H9 (cell line): ENCODE data around the gene KIF21A. TPM values are rescaled to one million over a fixed set of nuclear protein-coding genes. Genes with fewer than 3 reads are reported as not detected.

ENCODE experiments used
- DNase-seq: peaks from one replicate; pipeline ENCODE4 v3.0.0-alpha.2; 2017
- H2AFZ ChIP-seq: one replicate; pipeline ENCODE4 v1.6.1; 2013; ENCODE audit warnings: mild to moderate bottlenecking, low read length, control low read depth, moderate library complexity
- H2AK5ac ChIP-seq: 2 replicates; pipeline ENCODE4 v1.6.1; 2013; ENCODE audit warnings: low read length, control low read depth, mixed read lengths; ENCODE audit not compliant: insufficient read length
- H2BK120ac ChIP-seq: one replicate; pipeline ENCODE4 v1.6.1; 2013; ENCODE audit warnings: low read depth, mild to moderate bottlenecking, low read length, control low read depth, inconsistent platforms; ENCODE audit not compliant: poor library complexity, severe bottlenecking
- H2BK12ac ChIP-seq: 2 replicates; pipeline ENCODE4 v1.6.1; 2013; ENCODE audit warnings: low read length, control low read depth, mixed read lengths, low read depth; ENCODE audit not compliant: insufficient read length
- H2BK15ac ChIP-seq: 2 replicates; pipeline ENCODE4 v1.6.1; 2013; ENCODE audit warnings: low read depth, low read length, control low read depth
- H2BK20ac ChIP-seq: one replicate; pipeline ENCODE4 v1.6.1; 2013; ENCODE audit warnings: low read depth, mild to moderate bottlenecking, low read length, control low read depth, inconsistent platforms; ENCODE audit not compliant: poor library complexity, severe bottlenecking
- H2BK5ac ChIP-seq: 2 replicates; pipeline ENCODE4 v1.6.1; 2013; ENCODE audit warnings: low read length, control low read depth, mixed read lengths; ENCODE audit not compliant: insufficient read length
- H3K14ac ChIP-seq: 2 replicates; pipeline ENCODE4 v1.6.1; 2013; ENCODE audit warnings: low read length, control low read depth; ENCODE audit not compliant: insufficient read depth
- H3K18ac ChIP-seq: 2 replicates; pipeline ENCODE4 v1.6.1; 2013; ENCODE audit warnings: low read depth, mild to moderate bottlenecking, mixed read lengths, low read length, control low read depth; ENCODE audit not compliant: insufficient read length
- H3K23ac ChIP-seq: 2 replicates; pipeline ENCODE4 v1.6.1; 2013; ENCODE audit warnings: low read length, control low read depth, mixed read lengths, low read depth; ENCODE audit not compliant: insufficient read length
- H3K23me2 ChIP-seq: 2 replicates; pipeline ENCODE4 v1.6.1; 2013; ENCODE audit warnings: low read depth, mild to moderate bottlenecking, mixed read lengths, low read length, control low read depth; ENCODE audit not compliant: insufficient read length, poor library complexity, severe bottlenecking
- H3K27ac ChIP-seq: 2 replicates; pipeline ENCODE4 v1.5.1; 2013; ENCODE audit warnings: low read length, control low read depth, mixed read lengths, low read depth; ENCODE audit not compliant: insufficient read length
- H3K27me3 ChIP-seq: 2 replicates; pipeline ENCODE4 v1.6.1; 2013; ENCODE audit warnings: low read length, control low read depth, inconsistent platforms; ENCODE audit not compliant: insufficient read depth
- H3K4ac ChIP-seq: 2 replicates; pipeline ENCODE4 v1.6.1; 2013; ENCODE audit warnings: low read depth, mild to moderate bottlenecking, control low read depth, inconsistent platforms, low read length, moderate library complexity
- H3K4me1 ChIP-seq: 2 replicates; pipeline ENCODE4 v1.6.1; 2013; ENCODE audit warnings: low read length, control low read depth, inconsistent platforms; ENCODE audit not compliant: insufficient read depth
- H3K4me2 ChIP-seq: 2 replicates; pipeline ENCODE4 v1.6.1; 2013; ENCODE audit warnings: low read length, control low read depth, mixed read lengths; ENCODE audit not compliant: insufficient read length, insufficient read depth
- H3K56ac ChIP-seq: 2 replicates; pipeline ENCODE4 v1.6.1; 2013; ENCODE audit warnings: low read depth, mild to moderate bottlenecking, mixed read lengths, low read length, control low read depth; ENCODE audit not compliant: insufficient read length
- H3K79me1 ChIP-seq: 2 replicates; pipeline ENCODE4 v1.6.1; 2013; ENCODE audit warnings: low read depth, mild to moderate bottlenecking, moderate library complexity, low read length, control low read depth, inconsistent platforms; ENCODE audit not compliant: insufficient read depth, poor library complexity, severe bottlenecking
- H3K79me2 ChIP-seq: 2 replicates; pipeline ENCODE4 v1.6.1; 2013; ENCODE audit warnings: low read length, control low read depth, inconsistent platforms; ENCODE audit not compliant: insufficient read depth
- H3K9ac ChIP-seq: 2 replicates; pipeline ENCODE4 v1.6.1; 2013; ENCODE audit warnings: low read length, control low read depth, mixed read lengths; ENCODE audit not compliant: insufficient read length; ENCODE audit errors: extremely low read depth
- H3K9me3 ChIP-seq: one replicate; pipeline ENCODE4 v1.6.1; 2013; ENCODE audit warnings: low read depth, low read length, inconsistent platforms; ENCODE audit not compliant: control insufficient read depth
- H3T11ph ChIP-seq: one replicate; pipeline ENCODE4 v1.6.1; 2013; ENCODE audit warnings: mild to moderate bottlenecking, low read length, control low read depth, inconsistent platforms
- H4K20me1 ChIP-seq: one replicate; pipeline ENCODE4 v1.6.1; 2013; ENCODE audit not compliant: control insufficient read depth, insufficient read length, insufficient read depth
- H4K5ac ChIP-seq: 2 replicates; pipeline ENCODE4 v1.6.1; 2013; ENCODE audit warnings: low read depth, mild to moderate bottlenecking, mixed read lengths, low read length, control low read depth; ENCODE audit not compliant: insufficient read length
- H4K8ac ChIP-seq: replicated peaks from 2 replicates; pipeline ENCODE4 v1.6.1; 2013; ENCODE audit warnings: low read length, control low read depth, mixed read lengths, low read depth; ENCODE audit not compliant: insufficient read length
- H4K91ac ChIP-seq: 2 replicates; pipeline ENCODE4 v1.6.1; 2013; ENCODE audit warnings: low read depth, mild to moderate bottlenecking, moderate library complexity, mixed read lengths, low read length, control low read depth; ENCODE audit not compliant: insufficient read length
- H3K27ac Mint-ChIP-seq, 3 experiments: 2 replicates in 2 of 3; 3 replicates in 1 of 3; pipeline ENCODE4 v1.8.0; 2020 to 2021; ENCODE audit warnings: mixed read lengths in 3 of 3, mild to moderate bottlenecking in 1 of 3, moderate library complexity in 1 of 3
- H3K27me3 Mint-ChIP-seq: 2 replicates; pipeline ENCODE4 v1.8.0; 2021; ENCODE audit warnings: low read depth, mild to moderate bottlenecking, moderate library complexity, mixed read lengths
- H3K36me3 Mint-ChIP-seq, 3 experiments: 2 replicates in 2 of 3; 3 replicates in 1 of 3; pipeline ENCODE4 v1.8.0; 2020 to 2021; ENCODE audit warnings: low read depth in 3 of 3, mixed read lengths in 3 of 3; ENCODE audit not compliant: insufficient read depth in 1 of 3
- H3K4me1 Mint-ChIP-seq, 2 experiments: 2 replicates each; pipeline ENCODE4 v1.8.0; 2020; ENCODE audit warnings: mixed read lengths in 2 of 2
- H3K4me3 Mint-ChIP-seq, 2 experiments: 2 replicates in 1 of 2; 3 replicates in 1 of 2; pipeline ENCODE4 v1.8.0; 2020 to 2021; ENCODE audit warnings: mild to moderate bottlenecking in 2 of 2, mixed read lengths in 2 of 2, moderate library complexity in 1 of 2
- H3K9me3 Mint-ChIP-seq, 2 experiments: 2 replicates in 1 of 2; 3 replicates in 1 of 2; pipeline ENCODE4 v1.8.0; 2020; ENCODE audit warnings: mild to moderate bottlenecking in 2 of 2, mixed read lengths in 2 of 2, moderate library complexity in 1 of 2
- CTCF ChIP-seq: fragments of 200-600 bp; sonication (generic); conservative IDR thresholded peaks from 3 replicates; pipeline ENCODE4 v1.8.0; 2021; ENCODE audit warnings: antibody characterized with exemption, mild to moderate bottlenecking
- WGBS: extraction: QIAGEN DNeasy Blood & Tissue Kit; methylation state at CpG from one replicate; pipeline ENCODE4 v1.1.7; 2013; ENCODE audit warnings: missing lambda C conversion rate, low lambda C conversion rate, mixed read lengths; ENCODE audit not compliant: insufficient read length; ENCODE audit errors: extremely low coverage; 5-methylcytosine and 5-hydroxymethylcytosine counted together
- total RNA-seq: library from RNA; stranded (reverse); gene quantifications from 2 replicates; pipeline ENCODE4 v1.2.1, GENCODE V29; 2021

The KIF21A gene
- total RNA-seq, 1 experiment from 2014 or later, result 17.2 TPM

GRCh38 chr12:39442831-39443080 is 164 bp downstream of the KIF21A start:
- Histone ChIP-seq H3K27ac (no peak overlapping the region), H3K9ac (no peak overlapping the region), H3K23ac (no peak overlapping the region), H3K4ac (no peak overlapping the region), H4K8ac (no peak overlapping the region), H3K4me2 (peak overlapping the region; percentile 75), H3K14ac (no peak overlapping the region; the same call in 1 of the 2 replicates), H4K20me1 (no peaks in the 10 kb centered on the region), H2BK5ac (no peak overlapping the region), H3K79me1 (no peaks in the 10 kb centered on the region), H2AFZ (no peak overlapping the region), H2AK5ac (no peak overlapping the region), H2BK120ac (no peak overlapping the region), H2BK12ac (no peak overlapping the region), H2BK20ac (no peak overlapping the region), H4K91ac (no peak overlapping the region), H3K18ac (no peak overlapping the region), H3K9me3 (no peaks in the 10 kb centered on the region), H3K23me2 (no peaks in the 10 kb centered on the region), H3K56ac (no peak overlapping the region), H2BK15ac (no peak overlapping the region), H4K5ac (no peak overlapping the region), H3K79me2 (no peaks in the 10 kb centered on the region), H3K27me3 (no peaks in the 10 kb centered on the region; the same call in 1 of the 2 replicates), H3K4me1 (0 out of 2 replicates have a peak, but pooled peaks cover 5% of the 10 kb centered on the region), H3T11ph (no peak overlapping the region)
- H3K27me3 Mint-ChIP-seq, result peaks cover 9% of the 10 kb centered on the region
- no peaks in the 10 kb centered on the region for H3K9me3 Mint-ChIP-seq
- H3K4me1 Mint-ChIP-seq, result peaks cover 26 to 39% of the 10 kb centered on the region in 2 experiments
- no CpG with 5 or more reads among the region's 34 CpGs for WGBS
- TF ChIP-seq CTCF, result no peak
- H3K27ac Mint-ChIP-seq, result no peak overlapping the region
- no peaks in the 10 kb centered on the region for H3K36me3 Mint-ChIP-seq
- no peak for DNase-seq
- peak overlapping the region; percentile 90 to 91 for H3K4me3 Mint-ChIP-seq
